Spleen (tissue), 3 donors: ENCODE measurements around the gene NSD1.

ENCODE experiments used
- POLR2A ChIP-seq, 3 donors: fragments of 450-650 bp; IDR thresholded peaks; one replicate each; pipeline ENCODE4 v1.5.1; 2017; ENCODE audit warnings: antibody characterized with exemption in 3 of 3, mild to moderate bottlenecking in 1 of 3
- POLR2AphosphoS5 ChIP-seq, 3 donors: sonication (generic); formaldehyde crosslinking; IDR thresholded peaks; one replicate each; pipeline ENCODE4 v1.5.1; 2017; ENCODE audit warnings: antibody characterized with exemption in 3 of 3

DNA sequence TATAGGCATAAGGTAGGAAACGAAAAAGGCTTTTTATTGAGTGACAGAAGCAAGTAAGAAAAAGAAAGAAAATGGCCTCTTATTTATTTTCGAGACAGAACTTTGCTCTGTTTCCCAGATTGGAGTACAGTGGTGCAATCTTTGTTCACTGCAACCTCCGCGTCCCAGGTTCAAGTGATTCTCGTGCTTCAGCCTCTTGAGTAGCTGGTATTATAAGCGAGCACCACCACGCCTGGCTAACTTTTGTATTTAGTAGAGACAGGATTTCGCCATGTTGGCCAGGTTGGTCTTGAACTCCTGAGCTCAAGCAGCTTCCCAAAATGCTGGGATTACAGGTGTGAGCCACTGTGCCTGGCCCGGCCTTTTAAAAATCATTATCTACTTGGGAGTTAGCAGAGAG lies 70.7 kb downstream of the NSD1 start:
- no peak for TF ChIP-seq POLR2AphosphoS5 (IDR thresholded peaks at IDR 0.05)
- no peak for TF ChIP-seq POLR2A (IDR thresholded peaks at IDR 0.05)
